Fibroblast of pulmonary artery (primary cell): ENCODE measurements around the gene EPHB1.

Source experiments
- DNase-seq: peaks from one replicate; pipeline ENCODE4 v3.0.0-alpha.2; 2010; ENCODE audit warnings: low read depth
- H3K4me3 ChIP-seq: replicated peaks from 2 replicates; pipeline ENCODE4 v1.5.1; 2011; ENCODE audit warnings: low read depth, mild to moderate bottlenecking, control low read depth, low read length, moderate library complexity
- TF ChIP-seq, protein P1 (sequence below): IDR thresholded peaks from 2 replicates; pipeline ENCODE4 v1.5.1; 2011; ENCODE audit warnings: mild to moderate bottlenecking, control low read depth, low read length, inconsistent platforms; ENCODE audit errors: missing control alignments

Gene EPHB1

DNA sequence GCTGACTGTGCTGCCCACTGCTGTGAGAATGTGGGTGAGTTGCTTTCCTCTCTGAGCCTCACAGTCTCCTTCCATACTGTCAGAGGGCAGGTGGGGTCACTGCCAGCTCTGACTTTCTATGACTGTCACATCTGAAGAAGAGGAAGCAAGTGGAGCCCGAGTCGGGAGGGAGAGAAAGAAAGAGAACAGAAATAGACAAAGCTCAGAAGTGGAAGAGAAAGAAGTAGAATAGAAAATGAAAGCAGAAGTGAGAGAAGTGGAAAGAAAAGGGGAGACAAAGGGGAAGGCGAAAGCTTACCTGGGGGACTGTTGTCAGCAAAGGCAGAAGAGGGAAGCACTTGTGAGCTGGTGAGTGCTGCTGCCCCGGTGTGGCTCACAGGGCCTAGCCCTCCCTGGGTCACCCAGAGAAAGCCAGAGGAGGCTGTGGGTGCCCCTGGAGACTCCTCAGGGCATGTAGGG is 57.9 kb downstream of the EPHB1 start:
- DNase-seq: no peak
- H3K4me3 ChIP-seq: no peak overlapping the region

DNA sequence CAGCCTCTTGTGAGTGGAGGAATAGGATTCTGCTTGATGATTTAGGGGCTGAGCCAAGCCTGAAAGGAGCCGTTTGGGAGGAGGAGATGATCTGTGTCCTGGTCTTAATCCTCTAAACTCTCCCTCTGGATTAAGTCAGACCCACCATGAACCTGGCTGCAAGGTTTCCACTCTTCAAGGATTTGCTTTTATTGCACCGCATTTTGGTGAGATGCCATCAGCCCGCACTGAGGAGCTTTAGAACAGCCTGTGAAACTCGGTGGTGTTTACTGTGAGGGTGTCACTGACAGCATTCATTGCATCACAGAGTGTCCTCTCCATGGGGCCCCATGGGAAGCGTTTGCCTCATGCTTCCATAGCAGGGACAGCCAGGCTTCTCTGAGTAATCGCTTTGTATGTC is 59.2 kb downstream of the EPHB1 start:
- no peak overlapping the region for H3K4me3 ChIP-seq
- DNase-seq: no peak
- TF ChIP-seq, protein P1, sequence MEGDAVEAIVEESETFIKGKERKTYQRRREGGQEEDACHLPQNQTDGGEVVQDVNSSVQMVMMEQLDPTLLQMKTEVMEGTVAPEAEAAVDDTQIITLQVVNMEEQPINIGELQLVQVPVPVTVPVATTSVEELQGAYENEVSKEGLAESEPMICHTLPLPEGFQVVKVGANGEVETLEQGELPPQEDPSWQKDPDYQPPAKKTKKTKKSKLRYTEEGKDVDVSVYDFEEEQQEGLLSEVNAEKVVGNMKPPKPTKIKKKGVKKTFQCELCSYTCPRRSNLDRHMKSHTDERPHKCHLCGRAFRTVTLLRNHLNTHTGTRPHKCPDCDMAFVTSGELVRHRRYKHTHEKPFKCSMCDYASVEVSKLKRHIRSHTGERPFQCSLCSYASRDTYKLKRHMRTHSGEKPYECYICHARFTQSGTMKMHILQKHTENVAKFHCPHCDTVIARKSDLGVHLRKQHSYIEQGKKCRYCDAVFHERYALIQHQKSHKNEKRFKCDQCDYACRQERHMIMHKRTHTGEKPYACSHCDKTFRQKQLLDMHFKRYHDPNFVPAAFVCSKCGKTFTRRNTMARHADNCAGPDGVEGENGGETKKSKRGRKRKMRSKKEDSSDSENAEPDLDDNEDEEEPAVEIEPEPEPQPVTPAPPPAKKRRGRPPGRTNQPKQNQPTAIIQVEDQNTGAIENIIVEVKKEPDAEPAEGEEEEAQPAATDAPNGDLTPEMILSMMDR: no peak

More for the DNA sequence above, 57.9 kb downstream of the EPHB1 start:
- TF ChIP-seq, protein P1: no peak

DNA sequence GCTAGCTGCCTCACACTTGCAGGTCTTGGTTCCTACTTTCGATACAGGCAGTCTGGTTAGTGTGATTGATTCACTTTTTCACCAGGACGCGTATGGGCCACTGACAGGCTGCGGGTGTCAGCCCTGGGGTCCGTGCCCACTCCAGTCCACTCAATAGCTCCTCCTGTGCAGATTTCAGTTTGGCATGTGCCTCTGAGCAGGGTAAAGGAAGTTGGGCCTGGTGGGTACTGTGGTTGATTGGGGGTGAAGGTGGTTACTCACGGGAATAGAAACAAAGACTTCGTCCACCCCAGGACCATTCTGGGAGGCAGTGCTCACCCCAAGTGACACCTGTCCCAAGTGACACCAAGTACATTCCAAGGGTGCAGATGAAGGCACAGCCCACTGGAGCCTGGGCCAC is 62.3 kb downstream of the EPHB1 start:
- no peak for DNase-seq
- TF ChIP-seq, protein P1: no peak
- H3K4me3 ChIP-seq: no peak overlapping the region

DNA sequence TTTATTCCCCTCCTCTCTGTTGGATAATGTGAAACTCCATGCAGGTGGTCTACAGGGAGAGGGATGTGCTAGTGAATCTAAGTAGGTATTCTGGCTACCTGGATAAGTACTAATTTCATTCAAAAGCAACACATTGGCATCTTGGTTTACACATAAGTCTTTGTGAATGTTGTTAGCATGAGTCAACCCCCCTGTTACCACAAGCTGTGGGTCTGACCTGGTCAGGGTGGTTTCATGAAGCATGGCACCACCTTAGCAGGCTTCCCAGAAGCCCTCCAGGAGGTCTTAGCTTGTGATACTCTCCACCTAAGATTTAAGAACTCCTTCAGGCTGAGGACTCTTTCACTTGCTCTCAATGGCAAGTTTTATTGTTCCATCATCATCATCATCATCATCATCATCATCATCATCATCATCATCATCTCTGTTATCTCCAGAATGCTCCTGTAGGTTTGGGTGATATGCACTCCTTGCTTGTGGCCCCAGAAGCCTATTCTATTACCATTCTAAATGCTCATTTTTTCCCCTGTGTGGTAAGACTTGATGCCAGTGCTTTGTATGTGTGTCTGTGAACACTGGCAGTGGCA is 62.8 kb downstream of the EPHB1 start:
- TF ChIP-seq, protein P1: no peak
- no peak overlapping the region for H3K4me3 ChIP-seq
- DNase-seq: no peak

DNA sequence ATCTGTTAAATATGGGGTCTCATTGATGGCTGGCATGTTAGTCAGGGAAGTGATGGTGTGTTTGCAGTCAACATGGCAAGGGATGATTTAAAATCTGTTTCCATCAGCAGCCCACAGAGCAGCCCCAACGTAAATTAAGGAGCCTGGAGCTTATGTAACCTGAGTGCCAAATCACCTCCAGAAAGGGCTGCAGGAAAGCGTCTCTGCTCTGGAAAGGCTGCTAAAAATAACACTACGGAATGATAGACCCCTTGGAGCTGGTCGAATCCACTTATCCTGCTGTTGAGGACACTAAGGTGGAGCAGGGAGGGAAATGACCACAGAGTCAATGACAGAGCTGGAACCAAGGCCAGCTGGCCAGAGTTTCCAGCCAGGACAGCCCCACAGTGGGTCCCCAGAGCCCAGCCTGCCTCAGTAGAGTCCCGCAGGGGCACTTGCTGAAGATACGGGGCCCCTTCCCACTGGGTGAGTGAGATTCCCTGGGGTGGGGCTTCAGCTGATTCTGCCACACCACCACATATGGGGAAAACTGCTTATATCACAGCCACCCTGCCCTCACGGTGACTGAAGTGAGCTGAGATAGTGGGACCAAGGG is 63.5 kb downstream of the EPHB1 start:
- TF ChIP-seq, protein P1: no peak

DNA sequence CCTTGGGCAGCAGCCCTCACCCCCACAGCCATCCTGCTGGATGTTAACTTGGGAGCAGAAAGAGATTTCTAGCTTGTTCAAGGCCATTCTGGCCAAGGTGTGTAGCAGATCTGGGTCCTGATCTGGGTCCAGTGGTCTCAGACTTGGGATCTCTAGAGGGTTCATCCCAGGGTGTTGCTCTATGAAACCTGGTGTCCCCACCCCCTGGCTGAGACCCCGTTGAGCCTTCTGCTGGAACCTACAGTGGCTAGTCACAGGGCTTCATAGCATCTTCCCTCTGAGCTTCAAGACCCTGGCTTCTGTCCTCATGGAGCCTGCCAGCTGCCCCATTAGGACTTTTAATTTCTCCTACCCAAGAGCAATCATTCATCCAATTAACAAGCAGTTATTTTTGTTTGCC is 64.3 kb downstream of the EPHB1 start:
- DNase-seq: no peak
- TF ChIP-seq, protein P1: no peak

More for the DNA sequence above, 63.5 kb downstream of the EPHB1 start:
- no peak overlapping the region for H3K4me3 ChIP-seq
- DNase-seq: no peak

DNA sequence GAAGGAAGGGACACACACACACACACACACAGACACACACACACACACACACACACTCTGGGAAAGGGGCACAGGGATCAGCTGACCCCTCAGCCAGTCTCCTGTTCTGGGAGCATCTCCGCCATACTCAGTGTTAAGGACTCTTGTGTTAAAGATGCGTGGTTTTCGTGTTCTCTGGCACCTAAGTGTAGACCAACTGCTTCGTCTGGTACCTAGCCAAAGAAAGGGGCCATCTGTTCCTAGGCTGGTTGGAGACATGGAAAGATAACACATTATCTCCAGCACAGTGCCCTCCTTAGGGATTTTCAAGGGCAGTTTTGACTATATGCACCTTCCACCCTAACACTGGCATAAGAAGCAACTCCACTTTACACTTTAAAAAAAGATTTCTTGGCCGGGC is 65.1 kb downstream of the EPHB1 start:
- TF ChIP-seq, protein P1: no peak
- no peak for DNase-seq
- no peak overlapping the region for H3K4me3 ChIP-seq

More for the DNA sequence above, 64.3 kb downstream of the EPHB1 start:
- no peak overlapping the region for H3K4me3 ChIP-seq
